H9 (cell line): ENCODE data around the gene GRIP1. TPM values are rescaled to one million over a fixed set of nuclear protein-coding genes. Genes with fewer than 3 reads are reported as not detected.
"Not testable (repeated sequence)": the region's sequence is repeated elsewhere in the genome, so short reads cannot be mapped to it uniquely, and the experiment has no call there.

Source experiments
- DNase-seq: peaks from one replicate; pipeline ENCODE4 v3.0.0-alpha.2; 2017
- H2AFZ ChIP-seq: one replicate; pipeline ENCODE4 v1.6.1; 2013; ENCODE audit warnings: mild to moderate bottlenecking, low read length, control low read depth, moderate library complexity
- H2AK5ac ChIP-seq: 2 replicates; pipeline ENCODE4 v1.6.1; 2013; ENCODE audit warnings: low read length, control low read depth, mixed read lengths; ENCODE audit not compliant: insufficient read length
- H2BK120ac ChIP-seq: one replicate; pipeline ENCODE4 v1.6.1; 2013; ENCODE audit warnings: low read depth, mild to moderate bottlenecking, low read length, control low read depth, inconsistent platforms; ENCODE audit not compliant: poor library complexity, severe bottlenecking
- H2BK12ac ChIP-seq: 2 replicates; pipeline ENCODE4 v1.6.1; 2013; ENCODE audit warnings: low read length, control low read depth, mixed read lengths, low read depth; ENCODE audit not compliant: insufficient read length
- H2BK15ac ChIP-seq: 2 replicates; pipeline ENCODE4 v1.6.1; 2013; ENCODE audit warnings: low read depth, low read length, control low read depth
- H2BK20ac ChIP-seq: one replicate; pipeline ENCODE4 v1.6.1; 2013; ENCODE audit warnings: low read depth, mild to moderate bottlenecking, low read length, control low read depth, inconsistent platforms; ENCODE audit not compliant: poor library complexity, severe bottlenecking
- H2BK5ac ChIP-seq: 2 replicates; pipeline ENCODE4 v1.6.1; 2013; ENCODE audit warnings: low read length, control low read depth, mixed read lengths; ENCODE audit not compliant: insufficient read length
- H3K14ac ChIP-seq: 2 replicates; pipeline ENCODE4 v1.6.1; 2013; ENCODE audit warnings: low read length, control low read depth; ENCODE audit not compliant: insufficient read depth
- H3K18ac ChIP-seq: 2 replicates; pipeline ENCODE4 v1.6.1; 2013; ENCODE audit warnings: low read depth, mild to moderate bottlenecking, mixed read lengths, low read length, control low read depth; ENCODE audit not compliant: insufficient read length
- H3K23ac ChIP-seq: 2 replicates; pipeline ENCODE4 v1.6.1; 2013; ENCODE audit warnings: low read length, control low read depth, mixed read lengths, low read depth; ENCODE audit not compliant: insufficient read length
- H3K23me2 ChIP-seq: 2 replicates; pipeline ENCODE4 v1.6.1; 2013; ENCODE audit warnings: low read depth, mild to moderate bottlenecking, mixed read lengths, low read length, control low read depth; ENCODE audit not compliant: insufficient read length, poor library complexity, severe bottlenecking
- H3K27ac ChIP-seq: 2 replicates; pipeline ENCODE4 v1.5.1; 2013; ENCODE audit warnings: low read length, control low read depth, mixed read lengths, low read depth; ENCODE audit not compliant: insufficient read length
- H3K27me3 ChIP-seq: 2 replicates; pipeline ENCODE4 v1.6.1; 2013; ENCODE audit warnings: low read length, control low read depth, inconsistent platforms; ENCODE audit not compliant: insufficient read depth
- H3K4ac ChIP-seq: 2 replicates; pipeline ENCODE4 v1.6.1; 2013; ENCODE audit warnings: low read depth, mild to moderate bottlenecking, control low read depth, inconsistent platforms, low read length, moderate library complexity
- H3K4me1 ChIP-seq: 2 replicates; pipeline ENCODE4 v1.6.1; 2013; ENCODE audit warnings: low read length, control low read depth, inconsistent platforms; ENCODE audit not compliant: insufficient read depth
- H3K4me2 ChIP-seq: 2 replicates; pipeline ENCODE4 v1.6.1; 2013; ENCODE audit warnings: low read length, control low read depth, mixed read lengths; ENCODE audit not compliant: insufficient read length, insufficient read depth
- H3K56ac ChIP-seq: 2 replicates; pipeline ENCODE4 v1.6.1; 2013; ENCODE audit warnings: low read depth, mild to moderate bottlenecking, mixed read lengths, low read length, control low read depth; ENCODE audit not compliant: insufficient read length
- H3K79me1 ChIP-seq: 2 replicates; pipeline ENCODE4 v1.6.1; 2013; ENCODE audit warnings: low read depth, mild to moderate bottlenecking, moderate library complexity, low read length, control low read depth, inconsistent platforms; ENCODE audit not compliant: insufficient read depth, poor library complexity, severe bottlenecking
- H3K79me2 ChIP-seq: 2 replicates; pipeline ENCODE4 v1.6.1; 2013; ENCODE audit warnings: low read length, control low read depth, inconsistent platforms; ENCODE audit not compliant: insufficient read depth
- H3K9ac ChIP-seq: 2 replicates; pipeline ENCODE4 v1.6.1; 2013; ENCODE audit warnings: low read length, control low read depth, mixed read lengths; ENCODE audit not compliant: insufficient read length; ENCODE audit errors: extremely low read depth
- H3K9me3 ChIP-seq: one replicate; pipeline ENCODE4 v1.6.1; 2013; ENCODE audit warnings: low read depth, low read length, inconsistent platforms; ENCODE audit not compliant: control insufficient read depth
- H3T11ph ChIP-seq: one replicate; pipeline ENCODE4 v1.6.1; 2013; ENCODE audit warnings: mild to moderate bottlenecking, low read length, control low read depth, inconsistent platforms
- H4K20me1 ChIP-seq: one replicate; pipeline ENCODE4 v1.6.1; 2013; ENCODE audit not compliant: control insufficient read depth, insufficient read length, insufficient read depth
- H4K5ac ChIP-seq: 2 replicates; pipeline ENCODE4 v1.6.1; 2013; ENCODE audit warnings: low read depth, mild to moderate bottlenecking, mixed read lengths, low read length, control low read depth; ENCODE audit not compliant: insufficient read length
- H4K8ac ChIP-seq: replicated peaks from 2 replicates; pipeline ENCODE4 v1.6.1; 2013; ENCODE audit warnings: low read length, control low read depth, mixed read lengths, low read depth; ENCODE audit not compliant: insufficient read length
- H4K91ac ChIP-seq: 2 replicates; pipeline ENCODE4 v1.6.1; 2013; ENCODE audit warnings: low read depth, mild to moderate bottlenecking, moderate library complexity, mixed read lengths, low read length, control low read depth; ENCODE audit not compliant: insufficient read length
- H3K27ac Mint-ChIP-seq, 3 experiments: 2 replicates in 2 of 3; 3 replicates in 1 of 3; pipeline ENCODE4 v1.8.0; 2020 to 2021; ENCODE audit warnings: mixed read lengths in 3 of 3, mild to moderate bottlenecking in 1 of 3, moderate library complexity in 1 of 3
- H3K27me3 Mint-ChIP-seq: 2 replicates; pipeline ENCODE4 v1.8.0; 2021; ENCODE audit warnings: low read depth, mild to moderate bottlenecking, moderate library complexity, mixed read lengths
- H3K36me3 Mint-ChIP-seq, 3 experiments: 2 replicates in 2 of 3; 3 replicates in 1 of 3; pipeline ENCODE4 v1.8.0; 2020 to 2021; ENCODE audit warnings: low read depth in 3 of 3, mixed read lengths in 3 of 3; ENCODE audit not compliant: insufficient read depth in 1 of 3
- H3K4me1 Mint-ChIP-seq, 2 experiments: 2 replicates each; pipeline ENCODE4 v1.8.0; 2020; ENCODE audit warnings: mixed read lengths in 2 of 2
- H3K4me3 Mint-ChIP-seq, 2 experiments: 2 replicates in 1 of 2; 3 replicates in 1 of 2; pipeline ENCODE4 v1.8.0; 2020 to 2021; ENCODE audit warnings: mild to moderate bottlenecking in 2 of 2, mixed read lengths in 2 of 2, moderate library complexity in 1 of 2
- H3K9me3 Mint-ChIP-seq, 2 experiments: 2 replicates in 1 of 2; 3 replicates in 1 of 2; pipeline ENCODE4 v1.8.0; 2020; ENCODE audit warnings: mild to moderate bottlenecking in 2 of 2, mixed read lengths in 2 of 2, moderate library complexity in 1 of 2
- WGBS: extraction: QIAGEN DNeasy Blood & Tissue Kit; methylation state at CpG from one replicate; pipeline ENCODE4 v1.1.7; 2013; ENCODE audit warnings: missing lambda C conversion rate, low lambda C conversion rate, mixed read lengths; ENCODE audit not compliant: insufficient read length; ENCODE audit errors: extremely low coverage; 5-methylcytosine and 5-hydroxymethylcytosine counted together
- total RNA-seq: library from RNA; stranded (reverse); gene quantifications from 2 replicates; pipeline ENCODE4 v1.2.1, GENCODE V29; 2021
- TF ChIP-seq, protein P1 (sequence below): fragments of 200-600 bp; sonication (generic); conservative IDR thresholded peaks from 3 replicates; pipeline ENCODE4 v1.8.0; 2021; ENCODE audit warnings: antibody characterized with exemption, mild to moderate bottlenecking

GRIP1 gene
- total RNA-seq, 1 experiment from 2014 or later = 19.5 TPM

DNA sequence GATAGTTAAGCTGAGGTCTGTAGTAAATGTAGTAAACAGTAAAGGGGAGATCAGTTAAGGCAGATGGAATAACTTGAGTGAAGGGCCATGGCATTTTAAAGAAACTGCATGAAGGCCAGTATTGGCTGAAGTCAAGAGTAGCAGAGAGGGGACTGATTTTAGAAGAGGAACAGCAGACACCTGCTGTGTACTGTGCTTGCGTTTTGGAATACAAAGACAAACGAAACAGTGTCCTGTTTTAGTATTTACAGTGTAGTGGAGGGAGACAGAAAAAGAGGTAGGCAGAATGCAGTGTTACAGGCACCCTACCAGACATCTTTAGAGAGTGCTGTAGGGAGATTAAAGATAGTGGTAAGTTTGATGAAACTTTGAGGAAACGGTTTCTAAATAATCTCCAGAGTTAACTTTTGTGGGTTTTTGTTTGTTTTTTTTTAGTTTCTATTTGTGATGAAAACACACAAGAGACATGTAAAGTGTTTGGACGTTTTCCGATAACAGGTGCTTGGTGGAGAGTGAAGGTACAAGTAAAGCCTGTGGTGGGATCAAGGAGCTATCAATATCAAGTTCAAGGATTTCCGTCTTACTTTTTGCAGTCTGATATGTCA, 374.5 kb downstream of the GRIP1 start:
- Histone ChIP-seq H3T11ph (no peak overlapping the region), H3K9me3 (no peaks in the 10 kb centered on the region), H2BK5ac (no peak overlapping the region), H3K56ac (no peak overlapping the region), H3K18ac (no peak overlapping the region), H3K4me1 (no peaks in the 10 kb centered on the region; the same call in 1 of the 2 replicates), H3K27ac (no peak overlapping the region), H2BK12ac (no peak overlapping the region), H3K79me1 (no peaks in the 10 kb centered on the region), H3K23ac (no peak overlapping the region), H2BK20ac (no peak overlapping the region), H4K20me1 (no peaks in the 10 kb centered on the region), H3K14ac (no peak overlapping the region), H2AFZ (no peak overlapping the region), H3K79me2 (no peaks in the 10 kb centered on the region), H2BK15ac (no peak overlapping the region), H3K23me2 (peaks cover 10% of the 10 kb centered on the region), H2AK5ac (no peak overlapping the region), H2BK120ac (no peak overlapping the region), H3K9ac (no peak overlapping the region), H4K5ac (no peak overlapping the region), H3K4me2 (no peak overlapping the region), H3K4ac (no peak overlapping the region), H4K8ac (no peak overlapping the region), H4K91ac (no peak overlapping the region), H3K27me3 (no peaks in the 10 kb centered on the region)
- H3K9me3 Mint-ChIP-seq = no peaks in the 10 kb centered on the region
- H3K27ac Mint-ChIP-seq = no peak overlapping the region; a peak in 1 of 7 replicates
- no peak overlapping the region for H3K4me3 Mint-ChIP-seq
- no peak for DNase-seq
- TF ChIP-seq, protein P1, sequence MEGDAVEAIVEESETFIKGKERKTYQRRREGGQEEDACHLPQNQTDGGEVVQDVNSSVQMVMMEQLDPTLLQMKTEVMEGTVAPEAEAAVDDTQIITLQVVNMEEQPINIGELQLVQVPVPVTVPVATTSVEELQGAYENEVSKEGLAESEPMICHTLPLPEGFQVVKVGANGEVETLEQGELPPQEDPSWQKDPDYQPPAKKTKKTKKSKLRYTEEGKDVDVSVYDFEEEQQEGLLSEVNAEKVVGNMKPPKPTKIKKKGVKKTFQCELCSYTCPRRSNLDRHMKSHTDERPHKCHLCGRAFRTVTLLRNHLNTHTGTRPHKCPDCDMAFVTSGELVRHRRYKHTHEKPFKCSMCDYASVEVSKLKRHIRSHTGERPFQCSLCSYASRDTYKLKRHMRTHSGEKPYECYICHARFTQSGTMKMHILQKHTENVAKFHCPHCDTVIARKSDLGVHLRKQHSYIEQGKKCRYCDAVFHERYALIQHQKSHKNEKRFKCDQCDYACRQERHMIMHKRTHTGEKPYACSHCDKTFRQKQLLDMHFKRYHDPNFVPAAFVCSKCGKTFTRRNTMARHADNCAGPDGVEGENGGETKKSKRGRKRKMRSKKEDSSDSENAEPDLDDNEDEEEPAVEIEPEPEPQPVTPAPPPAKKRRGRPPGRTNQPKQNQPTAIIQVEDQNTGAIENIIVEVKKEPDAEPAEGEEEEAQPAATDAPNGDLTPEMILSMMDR = no peak
- peaks cover 0 to 14% (median 12%) of the 10 kb centered on the region in 3 experiments; a peak in 5 of 7 replicates for H3K36me3 Mint-ChIP-seq
- WGBS = no CpG with 5 or more reads among the region's 6 CpGs
- peaks cover 15% of the 10 kb centered on the region for H3K27me3 Mint-ChIP-seq
- H3K4me1 Mint-ChIP-seq = peaks cover 17 to 20% of the 10 kb centered on the region in 2 experiments

GRCh38 chr12:66303316-66303804, 375.5 kb downstream of the GRIP1 start:
- H2BK5ac ChIP-seq, H4K91ac ChIP-seq, H3K27ac Mint-ChIP-seq, H2AFZ ChIP-seq, H2BK20ac ChIP-seq, H4K8ac ChIP-seq, H3K56ac ChIP-seq, H3K27me3 ChIP-seq, H3K79me2 ChIP-seq, H3K9me3 ChIP-seq, H3K9ac ChIP-seq, H3K27ac ChIP-seq, H3K9me3 Mint-ChIP-seq, H4K5ac ChIP-seq, H3K79me1 ChIP-seq, H3T11ph ChIP-seq, H2BK15ac ChIP-seq, H3K18ac ChIP-seq, H4K20me1 ChIP-seq, DNase-seq, H2BK120ac ChIP-seq, H3K23ac ChIP-seq, H3K23me2 ChIP-seq, H3K4ac ChIP-seq, H2BK12ac ChIP-seq, H3K4me1 ChIP-seq, H3K14ac ChIP-seq, H2AK5ac ChIP-seq: not testable (repeated sequence)
- H3K4me1 Mint-ChIP-seq = peaks cover 17 to 20% of the 10 kb centered on the region in 2 experiments
- peaks cover 0 to 13% (median 12%) of the 10 kb centered on the region in 3 experiments; a peak in 5 of 7 replicates for H3K36me3 Mint-ChIP-seq
- peak overlapping the region; percentile 66 for H3K4me2 ChIP-seq
- H3K27me3 Mint-ChIP-seq = peaks cover 17% of the 10 kb centered on the region
- no CpG with 5 or more reads among the region's 14 CpGs for WGBS
- peak overlapping the region; percentile 98 to 99 for H3K4me3 Mint-ChIP-seq
